GM21786 (cell line): ENCODE data around the gene CP.
A peak's percentile ranks its signal among the peaks of the same experiment; 100 is the strongest.
"Not testable (repeated sequence)": the region's sequence is repeated elsewhere in the genome, so short reads cannot be mapped to it uniquely, and the experiment has no call there.

Experiments
- ATAC-seq: cut with Tn5 transposase; IDR thresholded peaks from one replicate; pipeline ENCODE4 v1.9.1; 2021; ENCODE audit not compliant: unreplicated experiment

CP gene

GRCh38 chr3:149227591-149228268 is 6.1 kb upstream of the CP start:
- no peak for ATAC-seq

GRCh38 chr3:149226776-149227175 is 5.1 kb upstream of the CP start:
- ATAC-seq: no peak

- peak; percentile 94 for ATAC-seq
Measured at GRCh38 chr3:149224736-149225594, 3.3 kb upstream of the CP start.

GRCh38 chr3:149223461-149223820 is 1.8 kb upstream of the CP start:
- ATAC-seq: no peak

GRCh38 chr3:149219380-149220121 is 2.1 kb downstream of the CP start:
- ATAC-seq: not testable (repeated sequence)

- ATAC-seq: no peak
Measured at GRCh38 chr3:149217347-149217746, 4.3 kb downstream of the CP start.

GRCh38 chr3:149216193-149216869 is 5.3 kb downstream of the CP start:
- no peak for ATAC-seq

GRCh38 chr3:149215515-149215914 is 6.1 kb downstream of the CP start:
- ATAC-seq: no peak

- ATAC-seq: no peak
Measured at GRCh38 chr3:149214702-149215101, 6.9 kb downstream of the CP start.

GRCh38 chr3:149212386-149212785 is 9.2 kb downstream of the CP start:
- no peak for ATAC-seq

GRCh38 chr3:149209431-149209830 is 12.2 kb downstream of the CP start:
- ATAC-seq: no peak

GRCh38 chr3:149207475-149207874 is 14.2 kb downstream of the CP start:
- no peak for ATAC-seq

GRCh38 chr3:149204390-149204991 is 17.1 kb downstream of the CP start:
- no peak for ATAC-seq

- peak; percentile 98 for ATAC-seq
Measured at GRCh38 chr3:149203758-149204157, 17.9 kb downstream of the CP start.

- no peak for ATAC-seq
Measured at GRCh38 chr3:149199474-149199873, 22.2 kb downstream of the CP start.

- no peak for ATAC-seq
Measured at GRCh38 chr3:149198611-149199010, 23.0 kb downstream of the CP start.

GRCh38 chr3:149197669-149198068 is 24.0 kb downstream of the CP start:
- ATAC-seq: no peak

- ATAC-seq: not testable (repeated sequence)
Measured at GRCh38 chr3:149196805-149197592, 24.6 kb downstream of the CP start.

- ATAC-seq: no peak
Measured at GRCh38 chr3:149195221-149195620, 26.4 kb downstream of the CP start.

GRCh38 chr3:149188494-149188893 is 33.1 kb downstream of the CP start:
- ATAC-seq: no peak
